Cardiac fibroblast (primary cell): ENCODE data around the gene POU2AF2.

ENCODE experiments used
- DNase-seq, 2 donors: peaks; one replicate each; pipeline versions ENCODE4 v3.0.0 to v3.0.0-alpha.2; 2010; ENCODE audit warnings: low read depth in 2 of 2
- H3K4me3 ChIP-seq, 2 donors: replicated peaks in 1 of 2; 1 replicate in 1 of 2; 2 replicates in 1 of 2; pipeline ENCODE4 v1.5.1; 2011; ENCODE audit warnings: low read depth in 2 of 2, low read length in 2 of 2, mild to moderate bottlenecking in 2 of 2, moderate library complexity in 1 of 2
- TF ChIP-seq, protein P1 (sequence below): IDR thresholded peaks from one replicate; pipeline ENCODE4 v1.5.1; 2011; ENCODE audit warnings: low read depth, mild to moderate bottlenecking, low read length, inconsistent platforms

The POU2AF2 gene, protein sequence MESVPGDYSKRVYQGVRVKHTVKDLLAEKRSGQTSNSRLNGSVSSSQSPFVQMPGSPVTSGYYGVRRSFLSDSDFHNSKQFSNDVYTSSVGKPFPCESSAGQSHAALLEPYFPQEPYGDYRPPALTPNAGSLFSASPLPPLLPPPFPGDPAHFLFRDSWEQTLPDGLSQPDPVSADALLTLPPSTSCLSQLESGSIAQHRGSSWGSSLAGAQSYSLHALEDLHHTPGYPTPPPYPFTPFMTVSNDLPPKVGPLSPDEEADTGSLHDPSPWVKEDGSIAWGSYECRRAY

GRCh38 chr11:111245425-111245824, at the start of gene POU2AF2:
TSS of gene POU2AF2 (plus strand) at chr11:111245725. CDS start at chr11:111245854, 129 bp downstream.
- no peak within 1 kb of the TSS for H3K4me3 ChIP-seq
- TF ChIP-seq, protein P1, sequence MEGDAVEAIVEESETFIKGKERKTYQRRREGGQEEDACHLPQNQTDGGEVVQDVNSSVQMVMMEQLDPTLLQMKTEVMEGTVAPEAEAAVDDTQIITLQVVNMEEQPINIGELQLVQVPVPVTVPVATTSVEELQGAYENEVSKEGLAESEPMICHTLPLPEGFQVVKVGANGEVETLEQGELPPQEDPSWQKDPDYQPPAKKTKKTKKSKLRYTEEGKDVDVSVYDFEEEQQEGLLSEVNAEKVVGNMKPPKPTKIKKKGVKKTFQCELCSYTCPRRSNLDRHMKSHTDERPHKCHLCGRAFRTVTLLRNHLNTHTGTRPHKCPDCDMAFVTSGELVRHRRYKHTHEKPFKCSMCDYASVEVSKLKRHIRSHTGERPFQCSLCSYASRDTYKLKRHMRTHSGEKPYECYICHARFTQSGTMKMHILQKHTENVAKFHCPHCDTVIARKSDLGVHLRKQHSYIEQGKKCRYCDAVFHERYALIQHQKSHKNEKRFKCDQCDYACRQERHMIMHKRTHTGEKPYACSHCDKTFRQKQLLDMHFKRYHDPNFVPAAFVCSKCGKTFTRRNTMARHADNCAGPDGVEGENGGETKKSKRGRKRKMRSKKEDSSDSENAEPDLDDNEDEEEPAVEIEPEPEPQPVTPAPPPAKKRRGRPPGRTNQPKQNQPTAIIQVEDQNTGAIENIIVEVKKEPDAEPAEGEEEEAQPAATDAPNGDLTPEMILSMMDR = no peak
- no peak for DNase-seq

DNA sequence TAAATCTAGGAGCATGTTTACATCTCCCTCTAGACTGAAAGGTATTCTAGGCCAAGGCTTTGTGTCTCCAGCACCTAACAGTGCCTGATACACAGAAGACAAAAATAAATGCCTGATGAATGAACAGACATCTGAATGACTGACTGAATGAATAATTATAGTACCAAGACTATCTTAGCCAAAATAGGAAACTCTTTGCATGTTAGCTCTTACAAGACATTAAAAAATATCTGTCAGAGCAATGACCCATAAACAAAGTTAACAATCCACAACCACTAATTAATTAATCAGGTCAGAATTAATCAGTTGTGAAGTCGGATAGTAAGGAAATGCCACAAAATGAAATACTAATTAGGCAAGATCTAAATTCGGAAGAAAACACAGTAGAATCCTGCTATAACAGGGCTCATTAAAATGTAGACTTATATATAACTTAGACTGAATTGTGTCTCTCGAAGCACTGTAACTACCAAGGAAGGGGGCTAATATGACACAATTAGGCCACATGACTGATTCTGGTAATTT, 45.5 kb upstream of the POU2AF2 start:
- DNase-seq = no peak
- TF ChIP-seq, protein P1 = no peak
- H3K4me3 ChIP-seq = no peak overlapping the region

DNA sequence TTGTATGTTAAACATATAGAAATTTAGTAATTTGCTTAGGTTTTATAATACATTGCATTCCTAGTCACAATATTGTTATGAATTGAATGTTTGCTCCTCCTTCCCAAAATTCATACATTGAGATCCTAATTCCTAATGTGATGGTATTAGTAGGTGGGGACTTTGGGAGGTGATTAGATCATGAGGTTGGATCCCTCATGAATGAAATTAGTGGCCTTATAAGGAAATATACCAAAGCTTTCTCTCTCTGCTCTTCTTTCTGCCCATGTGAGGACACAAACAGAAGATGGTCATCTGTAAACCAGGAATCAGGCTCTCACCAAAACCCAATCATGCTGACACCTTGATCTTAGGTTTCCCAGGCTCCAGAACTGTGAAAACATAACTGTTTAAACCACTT, 41.3 kb upstream of the POU2AF2 start:
- H3K4me3 ChIP-seq = no peak overlapping the region
- TF ChIP-seq, protein P1 = no peak
- DNase-seq = no peak

DNA sequence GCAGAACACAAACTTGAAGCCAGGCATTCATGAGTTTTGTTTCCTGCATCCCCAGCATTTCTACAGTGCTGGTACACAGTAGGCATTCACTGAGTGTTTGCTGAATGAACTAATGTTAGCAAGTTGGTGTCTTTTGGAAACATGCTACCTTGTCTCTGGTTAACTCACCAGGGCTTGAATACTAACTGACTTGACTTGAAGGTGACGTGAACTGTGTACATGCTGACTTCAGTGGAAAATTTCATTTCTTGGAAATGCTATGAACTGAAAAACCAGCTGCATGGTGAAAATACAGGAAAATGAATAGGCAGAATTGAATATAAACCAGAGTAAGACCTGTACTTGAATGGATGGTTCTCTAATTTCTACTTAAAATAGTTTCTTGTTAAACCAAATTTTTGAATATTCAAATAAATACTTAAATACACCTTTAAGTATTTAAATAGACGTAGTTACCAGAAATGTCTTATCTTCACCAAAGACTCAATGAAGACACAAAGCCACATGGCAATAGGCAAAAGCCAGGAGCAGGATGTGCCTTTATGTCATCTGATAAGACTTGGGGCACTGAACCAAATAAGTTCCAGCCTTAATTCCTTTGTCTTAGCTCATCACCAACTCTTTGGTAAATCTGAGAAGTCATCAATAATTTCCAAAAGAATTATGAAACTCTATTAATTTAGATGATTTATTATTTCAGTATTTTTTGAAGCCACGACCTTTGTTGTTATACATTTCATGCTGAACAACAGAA, 39.7 kb upstream of the POU2AF2 start:
- DNase-seq = peak; percentile 16 to 50
- no peak overlapping the region for H3K4me3 ChIP-seq
- TF ChIP-seq, protein P1 = no peak

GRCh38 chr11:111206472-111206871, 39.1 kb upstream of the POU2AF2 start:
- TF ChIP-seq, protein P1 = no peak
- no peak overlapping the region for H3K4me3 ChIP-seq
- peak; percentile 68 to 87 for DNase-seq

- TF ChIP-seq, protein P1 = no peak
- DNase-seq = no peak
- H3K4me3 ChIP-seq = no peak overlapping the region
These were observed 38.3 kb upstream of the POU2AF2 start for GRCh38 chr11:111207213-111207612.
